ENCODE data around the gene ATAD2B.

The ATAD2B gene

GRCh38 chr2:23809150-23809549, 117.8 kb downstream of the ATAD2B start:
- no peak overlapping the region for H3K4me2 ChIP-seq
- no peak overlapping the region for H3K9ac ChIP-seq
- no peaks in the 10 kb centered on the region for H3K27me3 ChIP-seq (ENCODE audit: insufficient read depth, low read depth)
- TF ChIP-seq CTCF (conservative IDR thresholded peaks at IDR 0.05; ENCODE audit: low read depth, low read length), result no peak
- no peak overlapping the region for H3K4me3 ChIP-seq (IDR thresholded peaks at IDR 0.05; ENCODE audit: insufficient read depth, low read depth, low read length)
- no peaks in the 10 kb centered on the region for H4K20me1 ChIP-seq (ENCODE audit: insufficient read depth)
- peaks cover 8% of the 10 kb centered on the region for H3K4me1 ChIP-seq (ENCODE audit: low read depth, poor library complexity, severe bottlenecking)
- no peaks in the 10 kb centered on the region for H3K79me2 ChIP-seq (ENCODE audit: insufficient read depth, low read depth)
- H3K36me3 ChIP-seq (ENCODE audit: insufficient read depth), result no peaks in the 10 kb centered on the region
- no peak overlapping the region for H3K27ac ChIP-seq
- H2AFZ ChIP-seq (ENCODE audit: low read depth), result no peak overlapping the region

GRCh38 chr2:23806665-23807249, 120.2 kb downstream of the ATAD2B start:
- H4K20me1 ChIP-seq (ENCODE audit: insufficient read depth), result no peaks in the 10 kb centered on the region
- H3K9ac ChIP-seq, result no peak overlapping the region
- no peaks in the 10 kb centered on the region for H3K27me3 ChIP-seq (ENCODE audit: insufficient read depth, low read depth)
- H3K27ac ChIP-seq, result no peak overlapping the region
- no peak overlapping the region for H3K4me3 ChIP-seq (IDR thresholded peaks at IDR 0.05; ENCODE audit: insufficient read depth, low read depth, low read length)
- no peak overlapping the region for H3K4me2 ChIP-seq
- H3K79me2 ChIP-seq (ENCODE audit: insufficient read depth, low read depth), result no peaks in the 10 kb centered on the region
- no peak overlapping the region for H2AFZ ChIP-seq (ENCODE audit: low read depth)
- peaks cover 8% of the 10 kb centered on the region for H3K4me1 ChIP-seq (ENCODE audit: low read depth, poor library complexity, severe bottlenecking)
- no peaks in the 10 kb centered on the region for H3K36me3 ChIP-seq (ENCODE audit: insufficient read depth)
- TF ChIP-seq CTCF (conservative IDR thresholded peaks at IDR 0.05; ENCODE audit: low read depth, low read length), result no peak

- Histone ChIP-seq H4K20me1 (ENCODE audit: insufficient read depth) (no peaks in the 10 kb centered on the region), H3K9ac (no peak overlapping the region), H3K27me3 (ENCODE audit: insufficient read depth, low read depth) (no peaks in the 10 kb centered on the region), H3K79me2 (ENCODE audit: insufficient read depth, low read depth) (no peaks in the 10 kb centered on the region), H3K4me1 (ENCODE audit: low read depth, poor library complexity, severe bottlenecking) (peaks cover 8% of the 10 kb centered on the region), H3K4me2 (no peak overlapping the region), H3K27ac (no peak overlapping the region), H3K36me3 (ENCODE audit: insufficient read depth) (no peaks in the 10 kb centered on the region), H2AFZ (ENCODE audit: low read depth) (no peak overlapping the region), H3K4me3 (IDR thresholded peaks at IDR 0.05; ENCODE audit: insufficient read depth, low read depth, low read length) (no peak overlapping the region)
- no peak for TF ChIP-seq CTCF (conservative IDR thresholded peaks at IDR 0.05; ENCODE audit: low read depth, low read length)
Measured at GRCh38 chr2:23806201-23806600, 120.7 kb downstream of the ATAD2B start.

- 0 out of 2 replicates have a peak, but pooled peaks have one; percentile 18 for TF ChIP-seq CTCF (conservative IDR thresholded peaks at IDR 0.05; ENCODE audit: low read depth, low read length)
- Histone ChIP-seq H2AFZ (ENCODE audit: low read depth) (no peak overlapping the region), H3K4me1 (ENCODE audit: low read depth, poor library complexity, severe bottlenecking) (peaks cover under 1% of the 10 kb centered on the region), H3K4me2 (no peak overlapping the region), H3K4me3 (IDR thresholded peaks at IDR 0.05; ENCODE audit: insufficient read depth, low read depth, low read length) (no peak overlapping the region), H3K79me2 (ENCODE audit: insufficient read depth, low read depth) (no peaks in the 10 kb centered on the region), H3K36me3 (ENCODE audit: insufficient read depth) (no peaks in the 10 kb centered on the region; the same call in 1 of the 2 replicates), H4K20me1 (ENCODE audit: insufficient read depth) (no peaks in the 10 kb centered on the region), H3K27me3 (ENCODE audit: insufficient read depth, low read depth) (no peaks in the 10 kb centered on the region), H3K27ac (no peak overlapping the region), H3K9ac (no peak overlapping the region)
Measured at GRCh38 chr2:23803965-23804542, 122.9 kb downstream of the ATAD2B start.
